ENCODE measurements around the gene RAB34. TPM values are rescaled to one million over a fixed set of nuclear protein-coding genes. Genes with fewer than 3 reads are reported as not detected.

RAB34 gene
- total RNA-seq, 1 donor from 2014 or later = 150 TPM

DNA sequence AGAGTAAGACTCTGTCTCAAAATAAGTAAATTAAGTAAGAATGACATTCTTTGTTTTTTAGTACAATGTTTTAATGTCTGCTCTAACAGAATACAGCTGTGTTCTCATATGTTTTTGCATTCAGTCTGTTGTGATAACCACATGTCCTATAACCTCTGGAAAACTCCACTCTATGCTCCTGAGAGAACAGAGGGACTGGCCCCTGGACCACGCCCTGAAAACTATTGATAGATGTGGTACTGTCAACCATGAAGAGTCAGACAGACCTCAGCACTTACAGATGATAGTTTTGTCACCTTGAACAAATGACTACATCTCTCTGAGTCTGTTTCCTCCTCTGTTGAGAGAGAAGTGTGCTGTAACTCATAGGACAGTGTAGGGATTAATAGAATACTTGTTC, 47.8 kb downstream of the RAB34 start:
- no peak overlapping the region for H2AFZ ChIP-seq (ENCODE audit: low read depth, low read length)
- H3K4me2 ChIP-seq (ENCODE audit: low read length) = no peak overlapping the region
- Mint-ChIP-seq H3K4me3 (ENCODE audit: unreplicated experiment) (no peak overlapping the region), H3K36me3 (ENCODE audit: low read depth, unreplicated experiment) (peaks cover 36% of the 10 kb centered on the region), H3K27me3 (ENCODE audit: low read depth, unreplicated experiment) (no peaks in the 10 kb centered on the region), H3K27ac (ENCODE audit: unreplicated experiment) (no peak overlapping the region), H3K9me3 (ENCODE audit: unreplicated experiment) (no peaks in the 10 kb centered on the region), H3K4me1 (ENCODE audit: low read depth, unreplicated experiment) (peaks cover 16% of the 10 kb centered on the region)
- H3K36me3 ChIP-seq (ENCODE audit: insufficient read depth, low read length) = peaks cover 38% of the 10 kb centered on the region
- H3K27ac ChIP-seq (ENCODE audit: low read depth, low read length) = no peak overlapping the region
- FAIRE-seq (no peak), DNase-seq (ENCODE audit: low read depth) (no peak)
- H3K4me1 ChIP-seq (ENCODE audit: insufficient read depth, low read length) = no peaks in the 10 kb centered on the region
- H3K4me3 ChIP-seq (ENCODE audit: insufficient read depth, low read depth, low read length) = no peak overlapping the region
- no peaks in the 10 kb centered on the region for H3K9me3 ChIP-seq (ENCODE audit: insufficient read depth, low read depth, low read length)
- H3K27me3 ChIP-seq (ENCODE audit: insufficient read depth, low read length) = no peaks in the 10 kb centered on the region
- H3K9ac ChIP-seq (ENCODE audit: low read length) = no peak overlapping the region
- H4K20me1 ChIP-seq (ENCODE audit: insufficient read depth, low read length) = peaks cover 77% of the 10 kb centered on the region
- no peak for TF ChIP-seq EZH2 (IDR thresholded peaks at IDR 0.05; ENCODE audit: insufficient read depth, low read length)
- TF ChIP-seq, protein P1, sequence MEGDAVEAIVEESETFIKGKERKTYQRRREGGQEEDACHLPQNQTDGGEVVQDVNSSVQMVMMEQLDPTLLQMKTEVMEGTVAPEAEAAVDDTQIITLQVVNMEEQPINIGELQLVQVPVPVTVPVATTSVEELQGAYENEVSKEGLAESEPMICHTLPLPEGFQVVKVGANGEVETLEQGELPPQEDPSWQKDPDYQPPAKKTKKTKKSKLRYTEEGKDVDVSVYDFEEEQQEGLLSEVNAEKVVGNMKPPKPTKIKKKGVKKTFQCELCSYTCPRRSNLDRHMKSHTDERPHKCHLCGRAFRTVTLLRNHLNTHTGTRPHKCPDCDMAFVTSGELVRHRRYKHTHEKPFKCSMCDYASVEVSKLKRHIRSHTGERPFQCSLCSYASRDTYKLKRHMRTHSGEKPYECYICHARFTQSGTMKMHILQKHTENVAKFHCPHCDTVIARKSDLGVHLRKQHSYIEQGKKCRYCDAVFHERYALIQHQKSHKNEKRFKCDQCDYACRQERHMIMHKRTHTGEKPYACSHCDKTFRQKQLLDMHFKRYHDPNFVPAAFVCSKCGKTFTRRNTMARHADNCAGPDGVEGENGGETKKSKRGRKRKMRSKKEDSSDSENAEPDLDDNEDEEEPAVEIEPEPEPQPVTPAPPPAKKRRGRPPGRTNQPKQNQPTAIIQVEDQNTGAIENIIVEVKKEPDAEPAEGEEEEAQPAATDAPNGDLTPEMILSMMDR (IDR thresholded peaks at IDR 0.05; ENCODE audit: insufficient read depth, low read depth, low read length) = no peak
- peaks cover 61% of the 10 kb centered on the region for H3K79me2 ChIP-seq (ENCODE audit: insufficient read depth, low read length)

DNA sequence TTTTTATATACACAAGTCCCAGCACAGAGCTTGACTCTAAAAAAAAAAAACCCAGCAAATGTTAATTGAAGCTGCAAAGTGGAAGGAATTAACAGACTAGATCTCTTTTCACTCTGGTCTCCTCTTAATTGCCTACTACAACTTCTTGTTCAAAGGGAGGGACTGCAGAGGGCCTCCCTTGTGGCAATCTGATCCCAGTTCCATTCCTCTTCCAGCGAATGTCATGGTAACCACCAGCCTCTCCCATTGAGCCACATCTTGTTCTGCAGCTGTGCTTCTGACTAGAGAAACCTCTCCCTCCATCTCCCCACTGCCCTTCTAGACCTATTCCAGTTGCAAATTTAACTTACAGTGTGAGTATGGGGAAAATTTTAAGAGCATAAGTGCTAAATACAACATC, 49.8 kb downstream of the RAB34 start:
- DNase-seq (ENCODE audit: low read depth) (no peak), FAIRE-seq (no peak)
- Mint-ChIP-seq H3K9me3 (ENCODE audit: unreplicated experiment) (no peaks in the 10 kb centered on the region), H3K36me3 (ENCODE audit: low read depth, unreplicated experiment) (peaks cover 20% of the 10 kb centered on the region), H3K4me1 (ENCODE audit: low read depth, unreplicated experiment) (peaks cover 26% of the 10 kb centered on the region), H3K27ac (ENCODE audit: unreplicated experiment) (no peak overlapping the region), H3K4me3 (ENCODE audit: unreplicated experiment) (no peak overlapping the region), H3K27me3 (ENCODE audit: low read depth, unreplicated experiment) (no peaks in the 10 kb centered on the region)
- Histone ChIP-seq H3K4me2 (ENCODE audit: low read length) (no peak overlapping the region), H4K20me1 (ENCODE audit: insufficient read depth, low read length) (peaks cover 80% of the 10 kb centered on the region), H3K4me3 (ENCODE audit: insufficient read depth, low read depth, low read length) (no peak overlapping the region), H2AFZ (ENCODE audit: low read depth, low read length) (no peak overlapping the region), H3K9me3 (ENCODE audit: insufficient read depth, low read depth, low read length) (no peaks in the 10 kb centered on the region), H3K27me3 (ENCODE audit: insufficient read depth, low read length) (no peaks in the 10 kb centered on the region), H3K36me3 (ENCODE audit: insufficient read depth, low read length) (peaks cover 18% of the 10 kb centered on the region), H3K27ac (ENCODE audit: low read depth, low read length) (no peak overlapping the region), H3K79me2 (ENCODE audit: insufficient read depth, low read length) (peaks cover 81% of the 10 kb centered on the region), H3K4me1 (ENCODE audit: insufficient read depth, low read length) (peaks cover 6% of the 10 kb centered on the region), H3K9ac (ENCODE audit: low read length) (no peak overlapping the region)
- TF ChIP-seq EZH2 (IDR thresholded peaks at IDR 0.05; ENCODE audit: insufficient read depth, low read length) = no peak
- TF ChIP-seq, protein P1 (IDR thresholded peaks at IDR 0.05; ENCODE audit: insufficient read depth, low read depth, low read length) = no peak

DNA sequence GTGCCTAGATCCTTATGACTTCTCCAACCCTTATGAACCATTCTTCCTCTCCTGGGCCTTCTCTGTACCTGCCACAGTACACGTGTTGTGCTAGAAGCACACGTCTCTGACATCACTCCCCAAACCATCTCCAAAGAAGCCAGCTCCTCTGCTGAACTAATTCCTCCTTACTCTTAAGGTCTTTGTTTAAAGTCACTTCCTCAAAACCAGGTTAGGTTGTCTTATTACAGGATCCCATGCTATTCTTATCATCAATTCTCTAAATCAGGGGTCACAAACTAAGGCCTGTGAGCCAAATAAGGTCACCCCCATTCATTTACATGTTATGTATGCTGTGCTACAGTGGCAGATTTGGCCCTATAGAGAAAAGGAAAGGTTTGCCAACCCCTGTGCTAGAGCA, 51.7 kb downstream of the RAB34 start:
- H3K9me3 ChIP-seq (ENCODE audit: insufficient read depth, low read depth, low read length) = no peaks in the 10 kb centered on the region
- no peak for FAIRE-seq
- H3K27ac ChIP-seq (ENCODE audit: low read depth, low read length) = no peak overlapping the region
- no peak overlapping the region for H3K27ac Mint-ChIP-seq (ENCODE audit: unreplicated experiment)
- H3K36me3 Mint-ChIP-seq (ENCODE audit: low read depth, unreplicated experiment) = peaks cover 14% of the 10 kb centered on the region
- no peaks in the 10 kb centered on the region for H3K27me3 ChIP-seq (ENCODE audit: insufficient read depth, low read length)
- no peak overlapping the region for H3K4me2 ChIP-seq (ENCODE audit: low read length)
- peaks cover 94% of the 10 kb centered on the region for H3K79me2 ChIP-seq (ENCODE audit: insufficient read depth, low read length)
- peaks cover 77% of the 10 kb centered on the region for H4K20me1 ChIP-seq (ENCODE audit: insufficient read depth, low read length)
- TF ChIP-seq, protein P1 (IDR thresholded peaks at IDR 0.05; ENCODE audit: insufficient read depth, low read depth, low read length) = no peak
- TF ChIP-seq EZH2 (IDR thresholded peaks at IDR 0.05; ENCODE audit: insufficient read depth, low read length) = no peak
- no peak overlapping the region for H2AFZ ChIP-seq (ENCODE audit: low read depth, low read length)
- H3K9ac ChIP-seq (ENCODE audit: low read length) = no peak overlapping the region
- H3K9me3 Mint-ChIP-seq (ENCODE audit: unreplicated experiment) = no peaks in the 10 kb centered on the region
- no peak for DNase-seq (ENCODE audit: low read depth)
- H3K4me1 ChIP-seq (ENCODE audit: insufficient read depth, low read length) = peaks cover 8% of the 10 kb centered on the region
- no peaks in the 10 kb centered on the region for H3K27me3 Mint-ChIP-seq (ENCODE audit: low read depth, unreplicated experiment)
- H3K4me3 ChIP-seq (ENCODE audit: insufficient read depth, low read depth, low read length) = no peak overlapping the region
- peaks cover 26% of the 10 kb centered on the region for H3K4me1 Mint-ChIP-seq (ENCODE audit: low read depth, unreplicated experiment)
- no peak overlapping the region for H3K4me3 Mint-ChIP-seq (ENCODE audit: unreplicated experiment)
- peaks cover 7% of the 10 kb centered on the region for H3K36me3 ChIP-seq (ENCODE audit: insufficient read depth, low read length)

Other genes starting within 250 kb of the RAB34 start
- gene SLC13A2, start 244.2 kb downstream of the RAB34 start, total RNA-seq = not detected in 2 replicates
- gene FOXN1, start 211.5 kb downstream of the RAB34 start, total RNA-seq = not detected in 2 replicates
- 23.1 and 27.7 TPM in 2 replicates for gene UNC119, start 165.2 kb downstream of the RAB34 start, total RNA-seq
- gene PIGS, start 146.3 kb downstream of the RAB34 start, total RNA-seq = 71.5 and 88.2 TPM in 2 replicates
- 10.3 and 11.7 TPM in 2 replicates for gene ALDOC, start 141.0 kb downstream of the RAB34 start, total RNA-seq
- 7.0 and 8.7 TPM in 2 replicates for gene SPAG5, start 118.8 kb downstream of the RAB34 start, total RNA-seq
- gene RSKR, start 103.7 kb downstream of the RAB34 start, total RNA-seq = 10.4 and 13.5 TPM in 2 replicates
- 131 and 133 TPM in 2 replicates for gene BLTP2, start 72.7 kb downstream of the RAB34 start, total RNA-seq
- gene SDF2, start 56.0 kb downstream of the RAB34 start, total RNA-seq = 71.2 and 73.3 TPM in 2 replicates
- gene SUPT6H, start 55.7 kb downstream of the RAB34 start, total RNA-seq = 90.1 and 95.9 TPM in 2 replicates
- 2.7 and 3.4 TPM in 2 replicates for gene PROCA1, start 6.0 kb downstream of the RAB34 start, total RNA-seq
- gene RPL23A, start 2.1 kb upstream of the RAB34 start, total RNA-seq = 901 and 1,068 TPM in 2 replicates
- 24.6 and 25.1 TPM in 2 replicates for gene TLCD1, start 8.4 kb upstream of the RAB34 start, total RNA-seq
- 4.3 TPM in 2 replicates for gene NEK8, start 10.9 kb upstream of the RAB34 start, total RNA-seq
- gene TRAF4, start 26.1 kb upstream of the RAB34 start, total RNA-seq = 132 and 143 TPM in 2 replicates
- 51.4 and 53.0 TPM in 2 replicates for gene FAM222B, start 124.9 kb upstream of the RAB34 start, total RNA-seq
- 38.2 and 38.4 TPM in 2 replicates for gene ERAL1, start 137.1 kb upstream of the RAB34 start, total RNA-seq
- gene FLOT2, start 179.9 kb upstream of the RAB34 start, total RNA-seq = 84.4 and 87.3 TPM in 2 replicates
- 4.3 and 4.5 TPM in 2 replicates for gene DHRS13, start 185.2 kb upstream of the RAB34 start, total RNA-seq
- 41.6 and 46.7 TPM in 2 replicates for gene PHF12, start 233.7 kb upstream of the RAB34 start, total RNA-seq